Measurements from ENCODE around the gene BCKDK. TPM values are rescaled to one million over a fixed set of nuclear protein-coding genes. Genes with fewer than 3 reads are reported as not detected.
A peak's percentile ranks its signal among the peaks of the same experiment; 100 is the strongest.

BCKDK gene
- total and polyA plus RNA-seq, 2 of the 13 experiments (the other 11 are each of a cell fraction or from before 2014, with no cell fraction given): 24.9 to 42.6 TPM

DNA sequence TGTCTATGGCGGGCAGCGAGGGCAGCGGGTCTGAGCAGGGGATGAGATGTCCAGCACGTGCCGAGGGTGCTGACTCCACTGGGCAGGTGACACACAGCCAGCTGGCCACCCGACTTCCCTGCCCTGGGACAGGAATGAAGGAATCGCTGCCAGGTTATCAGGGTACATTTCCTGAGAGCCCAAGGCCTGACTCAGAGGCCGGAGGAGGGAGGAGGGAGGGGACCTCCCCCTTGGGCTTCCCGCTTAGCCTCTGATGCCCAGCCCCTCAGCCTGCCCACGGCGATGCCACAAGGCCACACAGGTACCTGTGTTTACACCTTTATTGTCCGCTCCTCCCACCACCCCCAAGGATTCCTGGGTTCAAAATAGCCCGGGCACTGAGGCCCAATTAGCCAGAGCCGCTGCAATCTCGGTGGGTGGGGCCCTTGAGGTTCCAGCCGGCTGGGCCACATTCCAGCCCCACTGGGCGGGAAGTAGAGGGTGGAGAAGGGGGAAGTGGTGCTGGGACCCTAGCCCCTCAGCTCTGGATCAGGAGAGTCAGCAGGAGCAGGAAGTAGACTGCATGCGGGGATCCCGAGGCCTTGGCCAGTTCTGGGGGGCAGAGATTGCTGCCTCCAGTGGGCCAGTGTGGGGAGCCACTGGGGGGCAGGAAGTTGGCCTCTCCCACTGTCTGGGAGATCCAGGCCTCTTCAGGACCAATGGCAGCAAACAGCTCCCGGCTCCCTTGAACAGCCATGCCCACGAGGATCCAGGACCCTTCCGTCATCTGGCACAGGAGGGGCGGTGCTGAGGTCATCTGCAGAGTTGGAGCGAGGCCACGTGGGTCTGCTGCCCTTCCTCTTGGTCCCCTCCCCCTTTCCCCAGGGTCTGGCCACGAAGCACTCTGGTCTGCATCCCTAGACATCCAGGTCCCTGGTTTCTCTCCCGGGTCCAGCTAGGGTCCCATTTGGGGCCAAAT lies 30.7 kb downstream of the BCKDK start (continued):
- TF ChIP-seq ZMAT3 (CRISPR knock-in tag; conservative IDR thresholded peaks at IDR 0.05): peak; percentile 77
- 0 out of 2 replicates have a peak, but pooled peaks have one; percentile 54 for TF ChIP-seq MTA1 (CRISPR knock-in tag; IDR thresholded peaks at IDR 0.05; ENCODE audit: borderline replicate concordance)
- TF ChIP-seq, protein P1, sequence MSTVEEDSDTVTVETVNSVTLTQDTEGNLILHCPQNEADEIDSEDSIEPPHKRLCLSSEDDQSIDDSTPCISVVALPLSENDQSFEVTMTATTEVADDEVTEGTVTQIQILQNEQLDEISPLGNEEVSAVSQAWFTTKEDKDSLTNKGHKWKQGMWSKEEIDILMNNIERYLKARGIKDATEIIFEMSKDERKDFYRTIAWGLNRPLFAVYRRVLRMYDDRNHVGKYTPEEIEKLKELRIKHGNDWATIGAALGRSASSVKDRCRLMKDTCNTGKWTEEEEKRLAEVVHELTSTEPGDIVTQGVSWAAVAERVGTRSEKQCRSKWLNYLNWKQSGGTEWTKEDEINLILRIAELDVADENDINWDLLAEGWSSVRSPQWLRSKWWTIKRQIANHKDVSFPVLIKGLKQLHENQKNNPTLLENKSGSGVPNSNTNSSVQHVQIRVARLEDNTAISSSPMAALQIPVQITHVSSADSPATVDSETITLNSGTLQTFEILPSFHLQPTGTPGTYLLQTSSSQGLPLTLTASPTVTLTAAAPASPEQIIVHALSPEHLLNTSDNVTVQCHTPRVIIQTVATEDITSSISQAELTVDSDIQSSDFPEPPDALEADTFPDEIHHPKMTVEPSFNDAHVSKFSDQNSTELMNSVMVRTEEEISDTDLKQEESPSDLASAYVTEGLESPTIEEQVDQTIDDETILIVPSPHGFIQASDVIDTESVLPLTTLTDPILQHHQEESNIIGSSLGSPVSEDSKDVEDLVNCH (CRISPR knock-in tag; IDR thresholded peaks at IDR 0.05): no peak
- no peak; the same call in 1 of the 2 replicates for TF ChIP-seq NFIB (CRISPR knock-in tag; IDR thresholded peaks at IDR 0.05; ENCODE audit: borderline replicate concordance)
- no peak; the same call in 1 of the 2 replicates for TF ChIP-seq ERF (CRISPR knock-in tag; IDR thresholded peaks at IDR 0.05)
- no peak for TF ChIP-seq ARHGAP35 (CRISPR knock-in tag; IDR thresholded peaks at IDR 0.05; ENCODE audit: borderline replicate concordance)
- no peak for TF ChIP-seq RBAK (CRISPR knock-in tag; IDR thresholded peaks at IDR 0.05)
- TF ChIP-seq HHEX (CRISPR knock-in tag; IDR thresholded peaks at IDR 0.05): no peak
- TF ChIP-seq ZNF615 (CRISPR knock-in tag; IDR thresholded peaks at IDR 0.05; ENCODE audit: borderline replicate concordance): no peak
- no peak for TF ChIP-seq KLF15 (CRISPR knock-in tag; IDR thresholded peaks at IDR 0.05; ENCODE audit: borderline replicate concordance)
- no peak; the same call in 1 of the 2 replicates for TF ChIP-seq FOXA3 (CRISPR knock-in tag; IDR thresholded peaks at IDR 0.05)
- no peak for TF ChIP-seq ZNF468 (CRISPR knock-in tag; IDR thresholded peaks at IDR 0.05)
- no peak for TF ChIP-seq TEAD2 (CRISPR knock-in tag; IDR thresholded peaks at IDR 0.05)
- TF ChIP-seq, protein P2, sequence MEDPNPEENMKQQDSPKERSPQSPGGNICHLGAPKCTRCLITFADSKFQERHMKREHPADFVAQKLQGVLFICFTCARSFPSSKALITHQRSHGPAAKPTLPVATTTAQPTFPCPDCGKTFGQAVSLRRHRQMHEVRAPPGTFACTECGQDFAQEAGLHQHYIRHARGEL (CRISPR knock-in tag; IDR thresholded peaks at IDR 0.05): no peak
- TF ChIP-seq, protein P3, sequence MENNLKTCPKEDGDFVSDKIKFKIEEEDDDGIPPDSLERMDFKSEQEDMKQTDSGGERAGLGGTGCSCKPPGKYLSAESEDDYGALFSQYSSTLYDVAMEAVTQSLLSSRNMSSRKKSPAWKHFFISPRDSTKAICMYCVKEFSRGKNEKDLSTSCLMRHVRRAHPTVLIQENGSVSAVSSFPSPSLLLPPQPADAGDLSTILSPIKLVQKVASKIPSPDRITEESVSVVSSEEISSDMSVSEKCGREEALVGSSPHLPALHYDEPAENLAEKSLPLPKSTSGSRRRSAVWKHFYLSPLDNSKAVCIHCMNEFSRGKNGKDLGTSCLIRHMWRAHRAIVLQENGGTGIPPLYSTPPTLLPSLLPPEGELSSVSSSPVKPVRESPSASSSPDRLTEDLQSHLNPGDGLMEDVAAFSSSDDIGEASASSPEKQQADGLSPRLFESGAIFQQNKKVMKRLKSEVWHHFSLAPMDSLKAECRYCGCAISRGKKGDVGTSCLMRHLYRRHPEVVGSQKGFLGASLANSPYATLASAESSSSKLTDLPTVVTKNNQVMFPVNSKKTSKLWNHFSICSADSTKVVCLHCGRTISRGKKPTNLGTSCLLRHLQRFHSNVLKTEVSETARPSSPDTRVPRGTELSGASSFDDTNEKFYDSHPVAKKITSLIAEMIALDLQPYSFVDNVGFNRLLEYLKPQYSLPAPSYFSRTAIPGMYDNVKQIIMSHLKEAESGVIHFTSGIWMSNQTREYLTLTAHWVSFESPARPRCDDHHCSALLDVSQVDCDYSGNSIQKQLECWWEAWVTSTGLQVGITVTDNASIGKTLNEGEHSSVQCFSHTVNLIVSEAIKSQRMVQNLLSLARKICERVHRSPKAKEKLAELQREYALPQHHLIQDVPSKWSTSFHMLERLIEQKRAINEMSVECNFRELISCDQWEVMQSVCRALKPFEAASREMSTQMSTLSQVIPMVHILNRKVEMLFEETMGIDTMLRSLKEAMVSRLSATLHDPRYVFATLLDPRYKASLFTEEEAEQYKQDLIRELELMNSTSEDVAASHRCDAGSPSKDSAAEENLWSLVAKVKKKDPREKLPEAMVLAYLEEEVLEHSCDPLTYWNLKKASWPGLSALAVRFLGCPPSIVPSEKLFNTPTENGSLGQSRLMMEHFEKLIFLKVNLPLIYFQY (CRISPR knock-in tag; IDR thresholded peaks at IDR 0.05; ENCODE audit: borderline replicate concordance): peak; percentile 56; the same call in 1 of the 2 replicates
- no peak for TF ChIP-seq ZNF607 (CRISPR knock-in tag; IDR thresholded peaks at IDR 0.05; ENCODE audit: borderline replicate concordance)
- no peak for TF ChIP-seq AGO1 (IDR thresholded peaks at IDR 0.05; ENCODE audit: low read depth, low read length, poor library complexity, severe bottlenecking)
- no peak for TF ChIP-seq NCOA5 (CRISPR knock-in tag; IDR thresholded peaks at IDR 0.05)
- TF ChIP-seq ASH2L (IDR thresholded peaks at IDR 0.05; ENCODE audit: insufficient read length, low read depth, low read length): no peak
- TF ChIP-seq NAIF1 (CRISPR knock-in tag; IDR thresholded peaks at IDR 0.05; ENCODE audit: borderline replicate concordance): no peak
- TF ChIP-seq SMAD3 (CRISPR knock-in tag; IDR thresholded peaks at IDR 0.05): no peak
- 0 out of 2 replicates have a peak, but pooled peaks have one; percentile 47 for TF ChIP-seq RELA (CRISPR knock-in tag; IDR thresholded peaks at IDR 0.05)
- no peak for TF ChIP-seq WIZ (CRISPR knock-in tag; IDR thresholded peaks at IDR 0.05)
